GM12878 (cell line): ENCODE results near the gene NUCB1. TPM values are rescaled to one million over a fixed set of nuclear protein-coding genes. Genes with fewer than 3 reads are reported as not detected.

Source experiments
- ASH2L ChIP-seq: fragments of 300-600, 200-600 bp; sonication (generic); IDR thresholded peaks from 2 replicates; pipeline ENCODE4 v1.6.1; 2017; ENCODE audit warnings: low read depth, mild to moderate bottlenecking, borderline replicate concordance
- BRCA1 ChIP-seq: IDR thresholded peaks from 2 replicates; pipeline ENCODE4 v1.6.1; 2011; ENCODE audit warnings: low read depth, low read length, improper control_type of control experiment
- CHD2 ChIP-seq: IDR thresholded peaks from 2 replicates; pipeline ENCODE4 v1.6.1; 2011; ENCODE audit warnings: low read depth, low read length, improper control_type of control experiment, borderline replicate concordance
- FOXK2 ChIP-seq: fragments of 450-650 bp; IDR thresholded peaks from 2 replicates; pipeline ENCODE4 v1.6.1; 2017; ENCODE audit warnings: mild to moderate bottlenecking, moderate library complexity
- HDAC2 ChIP-seq: fragments of 200-600 bp; sonication (generic); IDR thresholded peaks from 2 replicates; pipeline ENCODE4 v1.6.1; 2017
- JUND ChIP-seq: IDR thresholded peaks from 2 replicates; pipeline ENCODE4 v1.6.1; 2012; ENCODE audit warnings: low read depth, mild to moderate bottlenecking, low read length, improper control_type of control experiment, moderate library complexity
- MAX ChIP-seq: IDR thresholded peaks from 2 replicates; pipeline ENCODE4 v1.6.1; 2012; ENCODE audit warnings: low read depth, low read length, improper control_type of control experiment
- NR2C1 ChIP-seq: fragments of 450-650 bp; IDR thresholded peaks from 2 replicates; pipeline ENCODE4 v1.6.1; 2017; ENCODE audit warnings: antibody characterized with exemption, mild to moderate bottlenecking, moderate library complexity
- PBX3 ChIP-seq: IDR thresholded peaks from 2 replicates; pipeline ENCODE4 v1.6.1; 2011; ENCODE audit warnings: mild to moderate bottlenecking, low read depth, low read length, moderate library complexity; ENCODE audit not compliant: insufficient replicate concordance
- PML ChIP-seq: IDR thresholded peaks from 2 replicates; pipeline ENCODE4 v1.6.1; 2012; ENCODE audit warnings: low read length, inconsistent platforms
- POLR2AphosphoS5 ChIP-seq: IDR thresholded peaks from 2 replicates; pipeline ENCODE4 v1.6.1; 2011; ENCODE audit warnings: mild to moderate bottlenecking, low read length, inconsistent platforms
- RELA ChIP-seq: fragments of 450-650 bp; IDR thresholded peaks from 2 replicates; pipeline ENCODE4 v1.8.0; 2014; ENCODE audit warnings: borderline replicate concordance; ENCODE audit not compliant: partially characterized antibody
- TBL1XR1 ChIP-seq: IDR thresholded peaks from 2 replicates; pipeline ENCODE4 v1.6.1; 2012; ENCODE audit warnings: low read depth, low read length, improper control_type of control experiment
- ZBTB11 ChIP-seq: fragments of 450-650 bp; formaldehyde crosslinking; IDR thresholded peaks from 2 replicates; pipeline ENCODE4 v1.5.0; 2022; ENCODE audit warnings: mild to moderate bottlenecking, missing genetic modification characterization
- ZNF274 ChIP-seq: IDR thresholded peaks from one replicate; pipeline ENCODE4 v1.8.0; 2011; ENCODE audit not compliant: insufficient read length, insufficient read depth
- polyA plus RNA-seq, 11 experiments: library from polyadenylated mRNA; depleted of rRNA in 4 of 11; unstranded in 6 of 11; stranded (reverse) in 5 of 11; fragments of >200 nt; fragmentation: Nextera tagmentation in 4 of 11; fragmentation: Illumina TruSeq in 1 of 11; extraction: Ambion mirVana in 4 of 11; extraction: Trizol in 1 of 11; gene quantifications; 1 replicate in 1 of 11; 2 replicates in 10 of 11; pipeline versions ENCODE4 v1.2.1 to v1.2.3, GENCODE V29; 2011 to 2016; ENCODE audit warnings: inconsistent platforms in 2 of 11, missing spikeins in 2 of 11, low read depth in 1 of 11
- total RNA-seq, 4 experiments: library from RNA; depleted of rRNA in 3 of 4; stranded (reverse); fragments of >200 nt in 3 of 4; fragmentation: Illumina TruSeq in 1 of 4; extraction: Trizol in 1 of 4; gene quantifications; 2 replicates each; pipeline versions ENCODE4 v1.2.1 to v1.2.3, GENCODE V29; 2013 to 2021
- TF ChIP-seq, protein P1 (sequence below): fragments of 450-650 bp; IDR thresholded peaks from 2 replicates; pipeline ENCODE4 v1.6.1; 2016; ENCODE audit warnings: mild to moderate bottlenecking
- TF ChIP-seq, protein P2 (sequence below): IDR thresholded peaks from 2 replicates; pipeline ENCODE4 v1.6.1; 2012; ENCODE audit warnings: improper control_type of control experiment, low read depth, low read length; ENCODE audit not compliant: insufficient replicate concordance

Gene NUCB1
- total and polyA plus RNA-seq, 10 of the 15 experiments (the other 5 are each of a cell fraction or from before 2014, with no cell fraction given): 1.8 to 112 (median 44.5) TPM

DNA sequence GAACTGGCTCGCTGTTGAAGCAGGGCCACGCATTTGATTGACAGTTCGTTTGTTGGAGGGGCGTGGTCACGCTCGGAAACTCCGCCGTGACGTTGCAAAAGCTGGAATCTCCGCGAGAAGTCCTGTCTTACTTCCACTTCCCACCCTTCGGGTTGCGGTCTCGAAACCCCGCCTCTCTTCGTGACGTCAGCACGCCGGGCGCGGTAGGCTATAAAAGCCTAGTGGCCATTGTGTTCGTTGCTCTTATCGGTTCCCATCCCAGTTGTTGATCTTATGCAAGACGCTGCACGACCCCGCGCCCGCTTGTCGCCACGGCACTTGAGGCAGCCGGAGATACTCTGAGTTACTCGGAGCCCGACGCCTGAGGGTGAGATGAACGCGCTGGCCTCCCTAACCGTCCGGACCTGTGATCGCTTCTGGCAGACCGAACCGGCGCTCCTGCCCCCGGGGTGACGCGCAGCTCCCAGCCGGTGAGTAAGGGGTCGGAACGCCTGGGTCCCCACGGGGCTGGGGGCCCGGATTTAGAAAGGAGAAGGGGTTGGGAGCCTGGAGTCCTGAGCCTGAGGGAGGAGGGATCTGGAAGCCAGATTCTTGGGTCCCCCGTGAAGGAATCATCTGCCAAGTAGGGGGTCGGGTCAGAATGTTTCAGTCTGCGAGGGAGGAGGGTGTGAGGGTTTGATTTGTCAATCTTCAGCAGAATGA, 27.8 kb upstream of the NUCB1 start, which contains the start of gene PPP1R15A (continued):
- TF ChIP-seq ZBTB11 (CRISPR knock-in tag) (peak; percentile 18; the same call in 1 of the 2 replicates), TBL1XR1 (peak; percentile 49; the same call in 1 of the 2 replicates), POLR2AphosphoS5 (peak; percentile 100), ZNF274 (no peak), RELA (peak; percentile 75), CHD2 (peak; percentile 95), MAX (0 out of 2 replicates have a peak, but pooled peaks have one; percentile 29), PML (peak; percentile 99), ASH2L (no peak), NR2C1 (no peak), PBX3 (peak; percentile 92), JUND (0 out of 2 replicates have a peak, but pooled peaks have one; percentile 37), BRCA1 (peak; percentile 55; the same call in 1 of the 2 replicates), HDAC2 (no peak), FOXK2 (peak; percentile 52; the same call in 1 of the 2 replicates)
- TF ChIP-seq, protein P1, sequence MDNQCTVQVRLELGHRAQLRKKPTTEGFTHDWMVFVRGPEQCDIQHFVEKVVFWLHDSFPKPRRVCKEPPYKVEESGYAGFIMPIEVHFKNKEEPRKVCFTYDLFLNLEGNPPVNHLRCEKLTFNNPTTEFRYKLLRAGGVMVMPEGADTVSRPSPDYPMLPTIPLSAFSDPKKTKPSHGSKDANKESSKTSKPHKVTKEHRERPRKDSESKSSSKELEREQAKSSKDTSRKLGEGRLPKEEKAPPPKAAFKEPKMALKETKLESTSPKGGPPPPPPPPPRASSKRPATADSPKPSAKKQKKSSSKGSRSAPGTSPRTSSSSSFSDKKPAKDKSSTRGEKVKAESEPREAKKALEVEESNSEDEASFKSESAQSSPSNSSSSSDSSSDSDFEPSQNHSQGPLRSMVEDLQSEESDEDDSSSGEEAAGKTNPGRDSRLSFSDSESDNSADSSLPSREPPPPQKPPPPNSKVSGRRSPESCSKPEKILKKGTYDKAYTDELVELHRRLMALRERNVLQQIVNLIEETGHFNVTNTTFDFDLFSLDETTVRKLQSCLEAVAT: peak; percentile 92
- TF ChIP-seq, protein P2, sequence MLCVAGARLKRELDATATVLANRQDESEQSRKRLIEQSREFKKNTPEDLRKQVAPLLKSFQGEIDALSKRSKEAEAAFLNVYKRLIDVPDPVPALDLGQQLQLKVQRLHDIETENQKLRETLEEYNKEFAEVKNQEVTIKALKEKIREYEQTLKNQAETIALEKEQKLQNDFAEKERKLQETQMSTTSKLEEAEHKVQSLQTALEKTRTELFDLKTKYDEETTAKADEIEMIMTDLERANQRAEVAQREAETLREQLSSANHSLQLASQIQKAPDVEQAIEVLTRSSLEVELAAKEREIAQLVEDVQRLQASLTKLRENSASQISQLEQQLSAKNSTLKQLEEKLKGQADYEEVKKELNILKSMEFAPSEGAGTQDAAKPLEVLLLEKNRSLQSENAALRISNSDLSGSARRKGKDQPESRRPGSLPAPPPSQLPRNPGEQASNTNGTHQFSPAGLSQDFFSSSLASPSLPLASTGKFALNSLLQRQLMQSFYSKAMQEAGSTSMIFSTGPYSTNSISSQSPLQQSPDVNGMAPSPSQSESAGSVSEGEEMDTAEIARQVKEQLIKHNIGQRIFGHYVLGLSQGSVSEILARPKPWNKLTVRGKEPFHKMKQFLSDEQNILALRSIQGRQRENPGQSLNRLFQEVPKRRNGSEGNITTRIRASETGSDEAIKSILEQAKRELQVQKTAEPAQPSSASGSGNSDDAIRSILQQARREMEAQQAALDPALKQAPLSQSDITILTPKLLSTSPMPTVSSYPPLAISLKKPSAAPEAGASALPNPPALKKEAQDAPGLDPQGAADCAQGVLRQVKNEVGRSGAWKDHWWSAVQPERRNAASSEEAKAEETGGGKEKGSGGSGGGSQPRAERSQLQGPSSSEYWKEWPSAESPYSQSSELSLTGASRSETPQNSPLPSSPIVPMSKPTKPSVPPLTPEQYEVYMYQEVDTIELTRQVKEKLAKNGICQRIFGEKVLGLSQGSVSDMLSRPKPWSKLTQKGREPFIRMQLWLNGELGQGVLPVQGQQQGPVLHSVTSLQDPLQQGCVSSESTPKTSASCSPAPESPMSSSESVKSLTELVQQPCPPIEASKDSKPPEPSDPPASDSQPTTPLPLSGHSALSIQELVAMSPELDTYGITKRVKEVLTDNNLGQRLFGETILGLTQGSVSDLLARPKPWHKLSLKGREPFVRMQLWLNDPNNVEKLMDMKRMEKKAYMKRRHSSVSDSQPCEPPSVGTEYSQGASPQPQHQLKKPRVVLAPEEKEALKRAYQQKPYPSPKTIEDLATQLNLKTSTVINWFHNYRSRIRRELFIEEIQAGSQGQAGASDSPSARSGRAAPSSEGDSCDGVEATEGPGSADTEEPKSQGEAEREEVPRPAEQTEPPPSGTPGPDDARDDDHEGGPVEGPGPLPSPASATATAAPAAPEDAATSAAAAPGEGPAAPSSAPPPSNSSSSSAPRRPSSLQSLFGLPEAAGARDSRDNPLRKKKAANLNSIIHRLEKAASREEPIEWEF: no peak
